GM21515 (cell line): ENCODE measurements around the gene RAB15.
A peak's percentile ranks its signal among the peaks of the same experiment; 100 is the strongest.
"Not testable (repeated sequence)": the region's sequence is repeated elsewhere in the genome, so short reads cannot be mapped to it uniquely, and the experiment has no call there.

Experiments
- ATAC-seq: cut with Tn5 transposase; IDR thresholded peaks from one replicate; pipeline ENCODE4 v1.9.1; 2021; ENCODE audit not compliant: unreplicated experiment

Gene RAB15

DNA sequence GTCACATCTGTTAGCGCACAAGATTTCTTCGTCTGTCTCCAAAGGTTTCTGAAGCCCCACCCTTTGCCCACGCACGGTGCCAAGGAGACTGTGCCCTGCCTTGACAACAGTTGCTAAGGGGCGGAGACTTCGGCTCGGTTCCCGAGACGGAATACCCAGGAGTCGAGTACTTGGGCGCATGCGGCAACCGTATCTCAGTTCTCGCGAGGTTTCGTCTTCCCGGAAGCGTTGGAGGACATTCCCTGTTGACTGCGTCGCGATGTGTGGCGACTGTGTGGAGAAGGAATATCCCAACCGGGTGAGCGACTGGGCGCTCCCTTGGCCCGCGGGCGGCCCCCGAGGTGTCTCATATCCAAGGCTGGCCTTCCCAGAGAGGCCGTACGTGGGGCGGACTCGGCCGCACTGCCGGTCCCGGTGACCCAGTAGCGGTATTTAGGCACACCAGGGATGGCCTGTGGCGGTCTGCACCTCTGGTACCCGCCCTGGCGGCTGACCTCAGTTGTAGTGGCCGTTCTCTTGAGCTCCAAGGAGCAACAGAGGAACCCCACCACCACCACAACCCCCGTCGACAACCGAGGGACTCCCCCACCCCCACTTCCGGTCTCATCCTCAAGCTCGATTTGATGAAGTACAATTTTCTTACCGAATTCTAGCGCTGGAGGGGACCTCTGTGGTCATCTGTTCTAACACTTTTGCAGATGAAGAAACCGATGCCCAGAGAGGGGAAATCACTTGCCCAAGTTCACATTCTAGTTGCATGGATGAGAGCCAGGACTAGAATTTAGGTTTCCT lies 57.7 kb downstream of the RAB15 start, which contains the start of gene CHURC1:
CHURC1 (plus strand) TSS at position 219 of the 792 bp plus-strand sequence; CDS start at position 260, 41 bp downstream.
- ATAC-seq = peak; percentile 95

DNA sequence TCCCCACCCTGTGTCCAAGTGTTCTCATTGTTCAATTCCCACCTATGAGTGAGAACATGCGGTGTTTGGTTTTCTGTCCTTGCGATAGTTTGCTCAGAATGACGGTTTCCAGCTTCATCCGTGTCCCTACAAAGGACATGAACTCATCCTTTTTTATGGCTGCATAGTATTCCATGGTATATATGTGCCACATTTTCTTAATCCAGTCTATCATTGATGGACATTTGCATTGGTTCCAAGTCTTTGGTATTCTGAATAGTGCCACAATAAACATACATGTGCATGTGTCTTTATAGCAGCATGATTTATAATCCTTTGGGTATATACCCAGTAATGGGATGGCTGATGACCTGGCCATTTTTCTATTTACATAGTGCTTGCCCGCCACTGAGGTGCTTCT lies 58.7 kb downstream of the RAB15 start:
- not testable (repeated sequence) for ATAC-seq

GRCh38 chr14:64912261-64912660 lies 59.9 kb downstream of the RAB15 start:
- ATAC-seq = no peak

DNA sequence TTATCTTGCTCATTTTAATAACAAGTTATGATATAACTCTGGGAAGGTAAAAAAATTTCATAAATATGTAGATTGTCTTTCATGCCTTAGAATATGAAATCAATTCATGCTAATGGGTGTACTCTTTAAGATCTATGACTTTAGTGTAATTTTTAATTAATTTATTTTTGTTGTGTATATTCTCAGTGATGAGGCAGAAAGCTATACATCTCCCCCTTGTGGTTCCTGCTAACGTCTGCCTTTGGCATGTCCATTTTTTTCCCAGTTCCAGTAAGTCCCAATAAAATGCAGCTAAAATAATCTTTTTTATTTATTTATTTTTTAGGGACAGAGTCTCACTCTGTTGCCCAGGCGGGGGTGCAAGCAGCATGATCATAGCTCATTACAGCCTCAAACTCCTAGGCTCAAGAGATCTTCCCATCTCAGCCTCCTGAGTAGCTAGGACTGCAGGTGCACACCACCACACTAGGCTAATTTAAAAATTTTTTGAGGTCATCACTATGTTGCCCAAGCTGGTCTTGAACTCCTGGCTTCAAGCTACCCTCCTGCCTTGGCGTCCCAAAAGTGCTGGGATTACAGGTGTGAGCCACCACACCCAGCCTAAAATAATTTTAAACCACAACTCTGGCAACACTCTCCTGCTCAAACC lies 61.2 kb downstream of the RAB15 start:
- ATAC-seq = no peak

DNA sequence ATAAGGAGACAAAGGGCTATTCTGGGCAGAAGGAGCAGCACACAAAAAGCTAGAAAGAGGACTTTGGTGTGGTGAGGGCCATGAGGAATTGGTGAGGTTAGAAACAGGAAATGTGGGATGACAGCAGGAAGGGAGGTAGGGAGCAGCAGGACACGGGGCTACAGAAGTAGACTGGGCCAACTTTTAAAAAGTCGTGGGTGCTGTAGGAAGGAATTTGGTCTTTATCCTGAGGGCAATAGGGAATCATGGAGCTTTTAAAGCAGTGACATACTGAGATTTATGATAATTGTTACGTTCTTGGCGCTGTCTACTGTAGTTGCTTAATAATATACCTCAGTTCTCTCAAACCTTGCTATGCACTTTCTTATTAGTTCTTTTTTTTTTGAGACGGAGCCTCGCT lies 66.1 kb downstream of the RAB15 start:
- ATAC-seq = no peak

- ATAC-seq = no peak
Observed at GRCh38 chr14:64899958-64900357, 72.2 kb downstream of the RAB15 start.
